ENCODE results near the gene FCRL6.

The FCRL6 gene

GRCh38 chr1:159802111-159802510 is at the start of gene FCRL6:
TSS of gene FCRL6 (plus strand) at chr1:159802360. CDS start at chr1:159802425, 65 bp downstream.
- DNase-seq: no peak

GRCh38 chr1:159753386-159753785 is 48.8 kb upstream of the FCRL6 start:
- no peak for DNase-seq

GRCh38 chr1:159755451-159756007 is 46.6 kb upstream of the FCRL6 start:
- DNase-seq: no peak

GRCh38 chr1:159756397-159756796 is 45.8 kb upstream of the FCRL6 start:
- DNase-seq: no peak

- no peak for DNase-seq
Measured at GRCh38 chr1:159763686-159764085, 38.5 kb upstream of the FCRL6 start.

GRCh38 chr1:159765806-159766205 is 36.4 kb upstream of the FCRL6 start:
- no peak for DNase-seq

GRCh38 chr1:159771127-159771895 is 30.8 kb upstream of the FCRL6 start:
- no peak for DNase-seq

GRCh38 chr1:159774465-159774864 is 27.7 kb upstream of the FCRL6 start:
- no peak for DNase-seq

GRCh38 chr1:159775716-159776115 is 26.4 kb upstream of the FCRL6 start:
- DNase-seq: no peak

- no peak for DNase-seq
Measured at GRCh38 chr1:159778266-159778665, 23.9 kb upstream of the FCRL6 start.

GRCh38 chr1:159779403-159779851 is 22.7 kb upstream of the FCRL6 start:
- DNase-seq: no peak

GRCh38 chr1:159780583-159781582 is 21.3 kb upstream of the FCRL6 start, which contains the start of gene DUSP23:
TSS of gene DUSP23 (plus strand) at chr1:159780962. CDS start at chr1:159781101, 139 bp downstream.
- peak; percentile 93 for DNase-seq

- DNase-seq: no peak
Measured at GRCh38 chr1:159781992-159782391, 20.2 kb upstream of the FCRL6 start.

- no peak for DNase-seq
Measured at GRCh38 chr1:159783724-159784123, 18.4 kb upstream of the FCRL6 start.

GRCh38 chr1:159786465-159786864 is 15.7 kb upstream of the FCRL6 start:
- no peak for DNase-seq

GRCh38 chr1:159786966-159787365 is 15.2 kb upstream of the FCRL6 start:
- DNase-seq: no peak

- no peak for DNase-seq
Measured at GRCh38 chr1:159790237-159790917, 11.8 kb upstream of the FCRL6 start.

- DNase-seq: no peak
Measured at GRCh38 chr1:159791031-159791430, 11.1 kb upstream of the FCRL6 start.

- no peak for DNase-seq
Measured at GRCh38 chr1:159791461-159791860, 10.7 kb upstream of the FCRL6 start.

- DNase-seq: no peak
Measured at GRCh38 chr1:159795534-159795933, 6.6 kb upstream of the FCRL6 start.

- DNase-seq: peak; percentile 74
Measured at GRCh38 chr1:159798893-159799292, 3.3 kb upstream of the FCRL6 start.

GRCh38 chr1:159799446-159799985 is 2.6 kb upstream of the FCRL6 start:
- DNase-seq: no peak
